ENCODE measurements around the gene KDM8. TPM values are rescaled to one million over a fixed set of nuclear protein-coding genes. Genes with fewer than 3 reads are reported as not detected.
"Not testable (repeated sequence)": the region's sequence is repeated elsewhere in the genome, so short reads cannot be mapped to it uniquely, and the experiment has no call there.

Gene KDM8
- total RNA-seq, 1 experiment from 2014 or later, result 4.3 TPM

DNA sequence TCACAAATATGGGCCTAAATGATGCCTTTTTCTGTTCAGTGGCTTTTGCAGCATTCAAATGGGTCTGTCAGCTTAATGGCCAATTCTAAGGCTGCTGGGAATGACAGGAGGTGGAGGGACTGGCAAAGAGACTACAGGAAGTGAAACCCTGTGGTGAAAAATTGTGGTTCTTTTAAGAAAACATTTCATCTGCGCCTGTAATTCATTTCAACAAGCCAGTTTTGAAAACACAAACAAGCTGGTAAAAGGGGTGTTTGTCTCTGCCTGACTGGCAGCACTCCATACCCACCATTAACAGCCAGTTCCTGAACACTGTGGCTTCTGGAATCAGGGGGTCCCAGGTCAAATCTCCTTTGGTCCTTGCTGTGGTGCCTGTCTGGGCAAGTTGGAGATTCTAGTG is 3.6 kb upstream of the KDM8 start:
- H3K4me3 ChIP-seq, result no peak overlapping the region
- peak in 1 of 2 experiments; percentile 29 for DNase-seq

DNA sequence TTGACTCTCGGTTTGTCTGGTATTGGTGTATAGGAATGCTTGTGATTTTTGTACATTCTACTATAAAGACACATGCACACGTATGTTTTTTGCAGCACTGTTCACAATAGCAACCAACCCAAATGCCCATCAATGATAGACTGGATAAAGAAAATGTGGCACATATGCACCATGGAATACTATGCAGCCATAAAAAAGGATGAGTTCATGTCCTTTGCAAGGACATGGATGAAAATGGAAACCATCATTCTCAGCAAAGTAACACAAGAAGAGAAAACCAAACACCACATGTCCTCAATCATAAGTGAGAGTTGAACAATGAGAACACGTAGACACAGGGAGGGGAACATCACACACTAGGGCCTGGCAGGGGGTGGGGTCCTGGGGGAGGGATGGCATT is 2.4 kb upstream of the KDM8 start:
- H3K27me3 ChIP-seq; H3K36me3 ChIP-seq; H3K4me3 ChIP-seq; H3K9me3 ChIP-seq (replicated peaks); H3K27ac ChIP-seq; DNase-seq: not testable (repeated sequence)
- H3K4me1 ChIP-seq, result peaks cover 10% of the 10 kb centered on the region; the same call in 1 of the 2 replicates

More for the DNA sequence above, 3.6 kb upstream of the KDM8 start:
- H3K9me3 ChIP-seq (replicated peaks), result no peaks in the 10 kb centered on the region
- no peaks in the 10 kb centered on the region for H3K27me3 ChIP-seq
- H3K27ac ChIP-seq, result no peak overlapping the region
- peaks cover 10% of the 10 kb centered on the region; the same call in 1 of the 2 replicates for H3K4me1 ChIP-seq
- H3K36me3 ChIP-seq, result no peaks in the 10 kb centered on the region

DNA sequence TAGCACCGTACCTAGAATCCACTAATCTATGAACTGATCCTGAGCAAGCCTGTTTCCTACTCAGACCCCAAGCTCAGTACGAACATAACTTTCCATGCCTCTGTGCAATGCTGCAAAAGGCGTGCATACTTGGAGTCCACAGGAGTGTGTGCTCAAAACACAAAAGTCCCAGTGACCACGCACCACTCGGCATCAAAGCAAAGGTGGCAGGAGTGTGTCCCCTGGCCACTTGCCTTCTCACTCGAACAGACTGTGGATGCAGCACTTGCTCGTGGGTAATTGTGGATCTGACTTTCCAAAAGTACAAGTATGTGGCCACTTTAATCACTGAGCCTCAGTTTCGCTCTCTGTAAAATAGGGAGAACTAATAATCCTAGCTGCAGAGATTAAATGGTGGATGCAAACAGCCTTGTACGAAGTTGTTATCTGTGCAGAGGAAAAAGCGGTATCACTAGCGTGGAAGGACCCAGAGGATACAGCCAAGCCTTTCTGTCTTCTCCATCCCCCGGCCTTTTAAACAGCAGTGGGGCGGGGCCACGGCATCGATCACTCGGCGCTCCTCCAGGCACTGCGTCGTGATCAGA is 311 bp upstream of the KDM8 start:
- Histone ChIP-seq H3K36me3 (no peaks in the 10 kb centered on the region), H3K4me3 (peak overlapping the region; percentile 95), H3K4me1 (peaks cover 10% of the 10 kb centered on the region; the same call in 1 of the 2 replicates), H3K9me3 (replicated peaks) (no peaks in the 10 kb centered on the region), H3K27ac (peak overlapping the region; percentile 95), H3K27me3 (no peaks in the 10 kb centered on the region)
- DNase-seq, result peak; percentile 91 to 93

DNA sequence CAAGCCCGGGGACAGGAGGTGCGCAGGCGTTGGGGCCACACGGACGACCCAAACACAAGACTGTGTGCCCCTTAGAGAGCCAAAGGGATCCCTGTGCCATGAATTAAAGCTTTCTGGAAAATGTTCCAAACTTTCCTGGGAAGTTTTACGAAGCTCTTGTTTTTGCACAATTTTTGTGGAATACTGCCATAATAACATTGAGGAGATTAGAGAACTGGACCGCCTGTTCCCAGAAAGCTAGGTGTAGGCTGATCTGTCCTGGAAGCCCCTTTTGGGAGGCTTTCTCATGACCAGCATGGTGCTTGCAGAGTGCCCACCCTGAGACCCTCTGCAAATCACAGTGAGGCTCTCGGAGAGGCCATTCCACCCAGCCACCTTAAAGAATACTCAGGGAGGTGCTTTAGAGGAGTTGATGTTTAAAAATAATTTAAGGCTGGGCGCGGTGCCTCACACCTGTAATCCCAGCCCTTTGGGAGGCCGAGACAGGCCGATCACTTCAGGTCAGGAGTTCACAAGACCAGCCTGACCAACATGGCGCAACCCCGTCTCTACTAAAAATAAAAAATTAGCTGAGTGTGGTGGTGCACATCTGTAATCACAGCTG is 1.1 kb downstream of the KDM8 start:
- H3K27ac ChIP-seq, result peak overlapping the region; percentile 95
- DNase-seq, result no peak
- peak overlapping the region; percentile 95 for H3K4me3 ChIP-seq
- peaks cover 10% of the 10 kb centered on the region; the same call in 1 of the 2 replicates for H3K4me1 ChIP-seq
- no peaks in the 10 kb centered on the region for H3K36me3 ChIP-seq
- H3K9me3 ChIP-seq (replicated peaks), result no peaks in the 10 kb centered on the region
- no peaks in the 10 kb centered on the region for H3K27me3 ChIP-seq

DNA sequence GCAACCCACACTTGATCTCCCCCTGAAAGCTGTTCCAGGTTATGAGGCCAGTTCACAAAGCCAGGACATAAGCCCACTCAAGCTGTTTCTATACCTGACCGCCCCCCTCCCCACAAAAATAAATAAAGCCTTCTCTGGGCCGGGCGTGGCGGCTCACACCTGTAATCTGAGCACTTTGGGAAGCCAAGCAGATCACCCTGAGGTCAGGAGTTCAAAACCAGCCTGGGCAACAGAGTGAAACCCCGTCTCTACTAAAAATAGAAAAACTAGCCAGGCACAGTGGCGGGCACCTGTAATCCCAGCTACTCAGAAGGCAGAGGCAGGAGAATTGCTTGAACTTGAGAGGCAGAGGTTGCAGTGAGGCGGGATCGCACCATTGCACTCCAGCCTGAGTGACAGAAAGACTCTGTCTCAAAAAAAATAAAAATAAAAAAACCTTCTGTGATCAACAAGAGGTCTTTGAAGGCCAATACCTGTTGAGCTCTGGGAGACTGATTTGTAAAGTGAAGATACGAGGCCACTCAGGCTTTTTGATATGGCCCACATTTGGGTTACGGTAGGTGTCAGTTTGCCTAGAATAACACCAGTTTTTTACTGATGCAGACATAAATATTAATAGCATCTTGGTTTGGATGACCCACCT is 2.2 kb downstream of the KDM8 start:
- no peaks in the 10 kb centered on the region for H3K27me3 ChIP-seq
- no peak overlapping the region for H3K27ac ChIP-seq
- DNase-seq, result no peak
- H3K4me1 ChIP-seq, result 0 out of 2 replicates have a peak, but pooled peaks cover 3% of the 10 kb centered on the region
- no peaks in the 10 kb centered on the region; the same call in 1 of the 2 replicates for H3K36me3 ChIP-seq
- no peak overlapping the region for H3K4me3 ChIP-seq
- H3K9me3 ChIP-seq (replicated peaks), result no peaks in the 10 kb centered on the region

DNA sequence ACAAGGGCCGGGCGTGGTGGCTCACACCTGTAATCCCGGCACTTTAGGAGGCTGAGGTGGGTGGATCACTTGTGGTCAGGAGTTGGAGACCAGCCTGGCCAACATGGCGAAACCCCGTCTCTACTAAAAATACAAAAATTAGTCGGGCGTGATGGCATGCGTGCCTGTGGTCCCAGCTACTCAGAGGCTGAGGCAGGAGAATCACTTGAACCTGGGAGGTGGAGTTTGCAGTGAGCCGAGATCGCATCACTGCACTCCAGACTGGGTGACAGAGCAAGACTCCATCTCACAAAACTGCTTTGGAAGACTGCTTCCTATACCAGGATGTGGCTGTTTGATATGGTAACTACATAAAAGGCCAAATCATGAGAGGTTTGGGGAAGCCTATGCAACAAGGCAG is 3.8 kb downstream of the KDM8 start:
- not testable (repeated sequence) for H3K36me3 ChIP-seq; H3K4me3 ChIP-seq; DNase-seq; H3K27ac ChIP-seq; H3K9me3 ChIP-seq (replicated peaks); H3K27me3 ChIP-seq; H3K4me1 ChIP-seq

DNA sequence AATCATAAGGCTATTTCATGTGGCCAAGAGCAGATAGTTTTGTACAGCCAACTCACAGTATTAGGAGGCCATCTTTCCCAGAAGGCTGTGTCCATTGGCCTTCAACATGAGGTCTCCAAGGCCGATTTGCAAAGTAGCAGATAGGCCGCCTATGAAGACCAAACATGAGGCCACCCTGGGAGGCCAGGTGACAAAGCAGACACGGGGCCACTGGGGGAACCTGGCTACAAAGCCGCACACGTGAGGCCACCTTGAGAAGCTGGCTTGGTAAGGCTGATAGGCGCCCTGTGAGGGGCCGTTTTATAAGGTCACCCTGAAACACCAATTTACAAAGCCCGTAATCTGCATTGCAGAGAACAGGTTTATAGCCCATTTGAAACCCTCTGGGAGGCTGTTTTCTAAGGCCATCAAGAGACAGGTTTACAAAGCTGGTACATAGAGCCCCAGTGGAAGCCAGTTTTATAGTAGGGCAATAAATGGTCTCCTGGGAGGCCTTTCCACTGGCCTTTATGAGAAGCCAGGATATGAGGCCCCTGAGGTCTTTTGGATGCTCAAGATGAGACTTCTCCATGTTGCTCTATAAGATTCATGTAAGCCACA is 4.9 kb downstream of the KDM8 start:
- DNase-seq, result no peak
- no peaks in the 10 kb centered on the region for H3K4me1 ChIP-seq
- no peak overlapping the region for H3K4me3 ChIP-seq
- no peaks in the 10 kb centered on the region for H3K27me3 ChIP-seq
- no peaks in the 10 kb centered on the region for H3K9me3 ChIP-seq (replicated peaks)
- no peak overlapping the region for H3K27ac ChIP-seq
- no peaks in the 10 kb centered on the region; the same call in 1 of the 2 replicates for H3K36me3 ChIP-seq

DNA sequence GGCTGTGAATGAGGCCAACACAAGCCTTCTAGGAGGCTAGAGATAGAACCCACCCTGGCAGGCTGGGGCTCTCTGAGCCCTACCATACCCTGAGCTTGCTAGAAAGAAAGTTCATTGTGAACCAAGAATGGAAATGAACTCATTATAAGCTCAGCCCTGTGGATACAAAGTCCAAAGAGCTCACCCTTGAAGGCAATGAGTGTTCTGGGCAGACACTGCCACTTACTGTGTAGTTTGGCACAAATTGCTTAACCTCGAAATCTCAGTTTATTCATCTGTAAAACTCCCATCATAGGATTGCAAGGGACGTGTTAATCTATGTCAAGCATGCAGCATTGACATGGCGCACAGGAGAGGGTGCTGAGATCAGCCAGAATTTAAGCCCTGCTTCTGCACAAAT is 5.5 kb downstream of the KDM8 start:
- no peaks in the 10 kb centered on the region for H3K27me3 ChIP-seq
- no peak for DNase-seq
- H3K4me3 ChIP-seq, result no peak overlapping the region
- H3K27ac ChIP-seq, result no peak overlapping the region
- H3K4me1 ChIP-seq, result no peaks in the 10 kb centered on the region
- no peaks in the 10 kb centered on the region; the same call in 1 of the 2 replicates for H3K36me3 ChIP-seq
- no peaks in the 10 kb centered on the region for H3K9me3 ChIP-seq (replicated peaks)

DNA sequence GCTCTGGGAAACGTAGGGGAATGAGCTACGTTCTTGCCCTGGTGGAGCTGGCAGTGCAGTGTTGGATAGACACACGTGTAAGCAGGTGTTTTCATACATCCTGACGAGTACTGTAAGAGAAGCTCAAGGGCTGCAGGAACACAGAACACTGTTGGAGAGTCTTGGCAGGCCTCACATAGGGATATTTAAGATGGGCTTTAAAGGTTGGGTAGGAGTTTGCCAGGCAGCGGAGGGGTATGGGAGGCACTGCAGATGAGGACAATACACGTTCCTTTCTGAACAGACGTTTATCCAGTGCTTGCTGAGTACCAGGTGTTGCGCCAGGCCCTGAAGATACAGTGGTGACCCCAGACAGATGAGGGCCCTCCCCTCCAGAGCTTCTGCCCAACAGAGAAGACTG is 6.3 kb downstream of the KDM8 start:
- no peak overlapping the region for H3K27ac ChIP-seq
- H3K9me3 ChIP-seq (replicated peaks), result no peaks in the 10 kb centered on the region
- no peak overlapping the region for H3K4me3 ChIP-seq
- no peak for DNase-seq
- no peaks in the 10 kb centered on the region for H3K4me1 ChIP-seq
- no peaks in the 10 kb centered on the region for H3K27me3 ChIP-seq
- no peaks in the 10 kb centered on the region; the same call in 1 of the 2 replicates for H3K36me3 ChIP-seq

DNA sequence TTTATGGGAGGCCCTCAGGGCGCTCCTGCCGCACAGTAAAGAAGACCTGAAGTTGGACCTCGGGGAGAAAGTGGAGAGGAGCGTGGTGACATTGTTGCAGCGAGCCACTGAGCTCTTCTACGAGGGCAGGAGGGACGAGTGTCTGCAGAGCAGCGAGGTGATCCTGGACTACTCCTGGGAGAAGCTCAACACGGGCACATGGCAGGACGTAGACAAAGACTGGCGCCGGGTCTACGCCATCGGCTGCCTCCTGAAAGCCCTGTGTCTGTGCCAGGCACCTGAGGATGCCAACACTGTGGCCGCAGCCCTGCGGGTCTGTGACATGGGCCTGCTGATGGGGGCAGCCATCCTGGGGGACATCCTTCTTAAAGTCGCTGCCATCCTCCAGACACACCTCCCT is 6.8 kb downstream of the KDM8 start:
- Histone ChIP-seq H3K4me3 (no peak overlapping the region), H3K27ac (no peak overlapping the region), H3K36me3 (no peaks in the 10 kb centered on the region; the same call in 1 of the 2 replicates), H3K4me1 (no peaks in the 10 kb centered on the region), H3K27me3 (no peaks in the 10 kb centered on the region), H3K9me3 (replicated peaks) (no peaks in the 10 kb centered on the region)
- DNase-seq, result no peak

DNA sequence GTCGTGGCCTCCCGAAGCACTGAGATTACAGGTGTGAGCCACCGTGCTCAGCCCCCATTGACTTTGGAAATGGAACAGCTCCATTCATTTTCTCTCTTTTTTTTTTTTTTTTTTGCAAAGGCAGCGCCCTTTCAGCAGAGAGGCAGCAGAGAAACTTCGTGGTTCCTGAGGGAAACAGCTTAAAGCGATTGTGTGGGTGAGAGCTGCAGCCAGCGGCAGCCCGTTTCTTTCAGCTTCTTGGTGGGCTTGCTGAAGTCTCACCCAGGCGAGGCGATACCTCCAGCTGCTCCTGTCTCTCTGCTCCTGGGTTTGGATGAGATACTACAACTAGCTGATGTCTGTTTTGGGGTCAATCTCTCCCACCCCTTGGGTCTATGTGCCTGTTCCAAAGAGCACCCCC is 7.7 kb downstream of the KDM8 start:
- no peaks in the 10 kb centered on the region; the same call in 1 of the 2 replicates for H3K36me3 ChIP-seq
- no peak overlapping the region for H3K27ac ChIP-seq
- H3K4me1 ChIP-seq, result no peaks in the 10 kb centered on the region
- DNase-seq, result no peak
- H3K27me3 ChIP-seq, result no peaks in the 10 kb centered on the region
- H3K4me3 ChIP-seq, result no peak overlapping the region
- H3K9me3 ChIP-seq (replicated peaks), result no peaks in the 10 kb centered on the region

DNA sequence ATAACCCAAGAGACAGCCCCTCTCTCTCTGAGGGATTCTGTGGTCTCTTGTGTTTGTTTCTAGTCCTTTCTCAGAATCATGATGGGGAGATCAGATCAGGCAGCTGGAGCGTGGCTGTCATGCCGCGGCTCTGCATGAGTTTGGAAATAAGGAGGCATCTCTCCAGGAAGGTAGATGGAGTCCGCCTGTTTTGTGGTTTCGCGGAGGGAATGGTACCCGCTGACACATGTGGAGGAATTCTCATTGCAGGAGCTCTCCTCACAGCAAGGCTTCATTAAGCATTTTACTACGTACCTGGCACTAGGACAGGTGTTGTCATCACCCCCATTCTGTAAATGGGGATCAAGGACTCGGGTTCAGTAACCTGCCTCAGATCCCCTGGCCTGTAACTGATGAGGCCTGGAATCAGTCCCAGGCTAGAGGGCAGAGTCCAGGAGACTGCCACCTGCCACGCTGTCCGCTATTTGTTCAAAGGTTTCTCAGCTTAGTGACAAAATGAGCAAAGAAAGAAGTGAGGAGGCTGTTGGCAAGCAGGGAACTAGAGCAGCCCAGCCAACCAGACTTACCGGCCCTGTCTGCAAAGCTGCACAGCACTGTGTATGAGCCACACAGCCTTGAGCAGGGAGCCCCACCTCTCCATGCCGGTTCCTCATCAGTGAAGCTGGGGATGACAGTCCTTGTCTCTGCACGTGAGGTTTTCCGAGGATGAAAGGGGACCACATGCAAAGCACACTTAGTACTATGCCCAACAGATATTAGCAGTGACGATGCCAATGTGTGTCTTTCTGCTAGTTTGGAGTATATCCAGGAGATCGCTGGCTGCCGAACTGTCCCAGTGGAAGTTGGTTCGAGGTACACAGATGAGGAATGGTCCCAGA is 11.0 kb downstream of the KDM8 start:
- no peak for DNase-seq
- Histone ChIP-seq H3K27ac (no peak overlapping the region), H3K4me3 (no peak overlapping the region), H3K9me3 (replicated peaks) (no peaks in the 10 kb centered on the region), H3K36me3 (no peaks in the 10 kb centered on the region; the same call in 1 of the 2 replicates), H3K27me3 (no peaks in the 10 kb centered on the region), H3K4me1 (peaks cover 4% of the 10 kb centered on the region; the same call in 1 of the 2 replicates)

DNA sequence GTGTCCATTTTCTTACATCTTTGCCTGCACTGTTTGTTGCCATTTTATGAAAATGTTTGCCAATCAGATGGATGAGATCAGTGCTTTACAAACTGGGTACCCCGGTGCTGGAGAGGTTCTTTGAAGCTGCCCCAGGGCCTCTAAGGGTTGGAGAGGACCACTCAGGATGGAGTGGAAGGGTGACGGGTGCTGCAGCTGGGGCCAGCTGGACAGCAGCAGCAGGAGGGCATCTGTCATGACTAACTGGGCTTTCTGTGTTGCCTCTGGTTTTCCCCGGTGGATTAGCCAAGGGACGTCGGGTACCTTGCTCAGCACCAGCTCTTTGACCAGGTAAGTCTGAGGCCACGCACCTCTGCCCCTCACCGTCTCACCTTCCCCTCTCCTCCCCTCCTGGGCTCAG is 12.3 kb downstream of the KDM8 start:
- no peaks in the 10 kb centered on the region; the same call in 1 of the 2 replicates for H3K36me3 ChIP-seq
- no peak overlapping the region for H3K27ac ChIP-seq
- no peak for DNase-seq
- no peak overlapping the region for H3K4me3 ChIP-seq
- H3K27me3 ChIP-seq, result no peaks in the 10 kb centered on the region
- peaks cover 4% of the 10 kb centered on the region; the same call in 1 of the 2 replicates for H3K4me1 ChIP-seq
- no peaks in the 10 kb centered on the region for H3K9me3 ChIP-seq (replicated peaks)

DNA sequence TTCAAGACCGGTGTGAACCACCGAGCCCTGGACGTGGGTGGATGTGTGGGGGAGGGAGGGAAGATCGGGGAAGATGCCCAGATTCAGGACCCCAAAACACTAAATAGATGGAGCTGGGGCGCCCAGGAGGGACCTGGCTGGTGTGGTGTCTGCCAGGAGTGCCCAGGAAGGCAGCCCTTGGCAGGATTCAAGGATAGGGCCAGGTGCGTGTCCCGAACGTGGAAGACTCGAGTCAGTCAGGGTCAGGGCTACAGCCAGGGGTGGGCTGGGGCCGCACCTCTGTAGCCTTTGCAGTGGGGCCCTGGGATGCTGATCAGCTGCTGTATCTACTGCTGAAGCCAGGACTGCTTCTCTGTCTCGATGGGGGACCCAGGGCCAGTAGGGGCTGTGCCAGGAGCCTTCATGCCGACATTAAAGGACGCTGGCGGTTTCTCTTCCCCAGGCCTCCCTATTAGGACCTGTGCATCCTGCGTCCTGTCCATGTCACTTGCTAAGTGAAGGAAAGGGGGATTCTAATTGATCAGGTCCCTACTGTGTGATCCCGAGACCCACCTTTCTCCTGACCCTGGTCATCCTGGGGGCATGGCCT is 13.1 kb downstream of the KDM8 start:
- Histone ChIP-seq H3K27me3 (no peaks in the 10 kb centered on the region), H3K4me3 (no peak overlapping the region), H3K9me3 (replicated peaks) (no peaks in the 10 kb centered on the region), H3K27ac (no peak overlapping the region), H3K36me3 (no peaks in the 10 kb centered on the region), H3K4me1 (peaks cover 5% of the 10 kb centered on the region; the same call in 1 of the 2 replicates)
- DNase-seq, result no peak
